ENCODE results near the gene HS3ST4. TPM values are rescaled to one million over a fixed set of nuclear protein-coding genes. Genes with fewer than 3 reads are reported as not detected.

Gene HS3ST4
- polyA plus RNA-seq, 1 donor = not detected

DNA sequence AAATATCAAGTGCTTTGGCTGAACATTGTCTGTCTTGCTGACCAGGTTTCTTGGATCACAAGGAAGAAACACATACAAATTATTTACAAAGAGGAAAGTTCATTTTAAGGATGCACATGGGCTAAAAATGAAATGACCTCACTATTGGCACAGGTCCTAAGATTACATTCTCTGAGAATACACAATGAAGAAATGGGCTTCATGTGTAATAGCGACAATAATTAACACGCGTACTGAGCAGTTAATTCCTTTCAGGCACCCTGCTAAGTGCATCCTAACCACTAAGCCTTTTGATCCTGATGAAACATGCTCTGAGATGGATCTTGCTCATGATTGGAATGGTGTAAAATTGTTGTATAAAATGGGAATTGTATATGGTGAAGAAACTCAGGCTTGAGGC, 429.0 kb downstream of the HS3ST4 start:
- DNase-seq = no peak

DNA sequence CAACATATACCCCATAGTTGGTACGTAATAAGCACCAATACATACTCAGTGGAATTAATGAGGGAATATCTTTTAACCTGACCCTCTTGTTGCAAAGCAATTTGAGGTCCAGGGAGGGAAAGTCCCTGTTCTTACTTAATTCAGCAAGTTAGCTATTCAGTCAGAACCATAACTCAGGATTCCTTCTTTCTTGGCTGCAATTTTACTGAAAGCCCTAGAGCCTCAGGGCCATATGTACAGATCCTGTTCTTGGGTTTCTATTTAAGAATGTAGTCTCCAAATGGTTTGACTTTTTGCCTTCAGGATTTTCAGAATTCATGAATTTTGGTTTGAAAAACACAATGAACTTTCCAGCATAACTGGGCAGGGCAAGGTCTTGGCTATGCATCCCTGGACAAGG, 436.5 kb downstream of the HS3ST4 start:
- no peak for DNase-seq

DNA sequence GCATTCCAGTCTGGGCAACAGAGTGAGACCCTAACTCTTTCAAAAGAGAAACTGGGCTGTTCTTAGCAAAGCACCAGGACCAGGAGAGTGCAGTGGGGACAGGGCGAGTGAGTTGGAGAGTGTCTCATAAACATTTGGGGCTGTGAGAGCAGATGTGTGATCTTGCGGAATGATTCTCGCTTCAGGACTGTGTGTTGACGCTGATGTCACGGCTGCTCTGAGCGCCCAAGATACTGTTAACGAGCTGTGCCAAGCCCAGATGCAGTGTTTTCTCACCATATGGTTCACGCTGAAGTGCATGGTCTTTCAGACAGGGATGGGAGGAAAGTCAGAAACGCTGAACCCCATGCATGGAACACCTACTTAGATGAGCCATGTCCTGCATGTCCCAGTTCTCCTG, 438.2 kb downstream of the HS3ST4 start:
- DNase-seq = no peak

DNA sequence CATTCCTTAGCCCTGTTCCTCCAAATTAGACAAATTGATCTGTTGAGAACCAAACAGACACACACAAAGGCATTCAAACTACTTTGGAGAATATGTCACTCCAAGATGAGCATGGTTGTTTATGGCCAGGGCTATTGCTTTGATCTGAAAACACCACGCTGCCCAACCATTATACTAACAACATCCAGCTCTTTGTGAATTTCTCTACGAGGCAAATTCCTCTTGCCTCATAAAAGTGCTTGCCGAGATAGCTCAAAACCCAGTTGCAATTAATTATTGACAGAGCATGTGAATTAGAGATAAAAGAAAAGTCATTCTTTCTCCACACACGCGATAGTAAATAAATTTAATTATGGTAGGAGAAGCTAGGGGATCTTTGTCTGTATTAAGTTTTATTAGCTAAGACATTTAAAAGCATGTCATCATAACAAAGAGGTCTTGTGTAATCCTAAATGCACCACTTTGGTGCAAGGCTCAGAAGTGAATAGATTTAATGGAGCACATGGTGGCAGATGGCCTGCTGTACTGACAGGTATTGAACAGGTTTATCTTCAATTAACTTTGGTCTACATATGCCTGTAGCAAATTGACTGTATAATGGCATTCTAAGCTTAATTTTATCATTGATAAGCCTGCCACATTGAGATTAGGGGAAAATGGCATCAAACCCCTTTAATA, 441.8 kb downstream of the HS3ST4 start:
- DNase-seq = no peak

DNA sequence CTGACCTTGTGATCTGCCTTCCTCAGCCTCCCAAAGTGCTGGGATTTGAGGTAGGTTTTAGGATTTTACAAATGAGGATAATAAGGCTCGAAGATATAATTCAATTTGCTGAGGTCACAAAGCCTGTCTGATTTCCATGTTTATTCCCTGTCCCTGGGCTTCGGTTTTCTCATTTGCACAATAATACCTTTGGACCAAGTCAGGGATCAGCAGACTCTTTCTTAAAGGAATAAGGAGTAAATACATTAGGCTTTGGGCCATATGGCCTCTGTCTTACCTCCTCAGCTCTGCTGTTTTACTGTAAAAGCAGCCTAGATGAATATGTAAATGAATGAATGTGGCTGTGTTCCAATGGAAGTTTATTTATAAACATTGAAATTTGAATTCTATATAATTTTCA, 442.8 kb downstream of the HS3ST4 start:
- no peak for DNase-seq

DNA sequence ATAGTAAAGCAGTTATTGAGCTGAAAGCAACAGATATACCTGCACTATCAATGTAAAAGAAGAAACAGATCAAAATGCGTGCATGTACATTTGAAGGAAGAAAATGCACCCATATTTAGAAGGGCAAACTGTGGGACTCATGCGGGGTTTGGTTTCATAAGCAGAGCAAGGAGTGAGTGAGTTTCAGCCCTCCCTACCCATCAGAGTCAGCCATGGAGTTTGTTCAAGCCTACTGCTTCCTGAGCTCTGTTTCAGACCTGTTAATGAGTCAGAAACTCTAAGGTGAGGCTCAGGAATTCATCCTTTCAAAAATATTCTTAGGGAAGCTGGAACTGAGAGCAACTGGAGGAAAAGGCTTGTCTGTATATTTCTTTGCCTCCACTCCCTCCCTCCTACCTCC, 446.2 kb downstream of the HS3ST4 start:
- no peak for DNase-seq

DNA sequence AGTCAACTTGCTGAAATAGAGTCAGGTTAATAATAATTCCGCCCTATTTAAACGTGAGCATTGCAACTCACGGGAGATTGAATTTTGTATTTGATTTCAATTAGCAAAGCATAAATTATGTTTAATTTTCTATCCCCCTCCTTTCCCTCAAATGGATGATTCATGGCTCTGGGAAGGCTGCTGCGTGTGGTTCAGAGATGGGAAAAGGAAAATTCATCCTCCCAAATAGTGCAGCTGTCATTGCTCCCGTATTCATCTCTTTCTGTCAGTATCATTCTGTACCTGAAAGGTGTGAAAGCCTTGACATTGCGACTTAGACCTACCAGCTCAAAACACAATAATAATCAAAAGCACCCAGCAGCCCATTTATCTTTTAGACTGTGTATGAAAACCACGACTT, 447.3 kb downstream of the HS3ST4 start:
- no peak for DNase-seq

DNA sequence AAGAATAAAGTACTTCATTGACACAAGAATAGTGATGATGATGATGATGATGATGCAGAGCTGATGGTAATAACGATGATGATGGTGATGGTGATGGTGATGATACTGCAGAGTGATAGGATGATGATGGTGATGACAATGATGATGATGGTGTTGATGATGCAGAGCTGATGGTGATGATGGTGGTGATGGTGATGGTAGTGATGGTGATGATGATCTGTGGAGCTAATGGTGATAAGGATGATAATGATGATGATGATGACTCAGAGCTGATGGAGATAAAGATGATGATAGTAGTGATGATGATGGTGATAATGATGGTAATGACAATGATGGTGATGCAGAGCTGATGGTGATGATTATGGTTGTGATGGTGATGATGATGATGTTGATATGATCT, 448.1 kb downstream of the HS3ST4 start:
- DNase-seq = no peak

DNA sequence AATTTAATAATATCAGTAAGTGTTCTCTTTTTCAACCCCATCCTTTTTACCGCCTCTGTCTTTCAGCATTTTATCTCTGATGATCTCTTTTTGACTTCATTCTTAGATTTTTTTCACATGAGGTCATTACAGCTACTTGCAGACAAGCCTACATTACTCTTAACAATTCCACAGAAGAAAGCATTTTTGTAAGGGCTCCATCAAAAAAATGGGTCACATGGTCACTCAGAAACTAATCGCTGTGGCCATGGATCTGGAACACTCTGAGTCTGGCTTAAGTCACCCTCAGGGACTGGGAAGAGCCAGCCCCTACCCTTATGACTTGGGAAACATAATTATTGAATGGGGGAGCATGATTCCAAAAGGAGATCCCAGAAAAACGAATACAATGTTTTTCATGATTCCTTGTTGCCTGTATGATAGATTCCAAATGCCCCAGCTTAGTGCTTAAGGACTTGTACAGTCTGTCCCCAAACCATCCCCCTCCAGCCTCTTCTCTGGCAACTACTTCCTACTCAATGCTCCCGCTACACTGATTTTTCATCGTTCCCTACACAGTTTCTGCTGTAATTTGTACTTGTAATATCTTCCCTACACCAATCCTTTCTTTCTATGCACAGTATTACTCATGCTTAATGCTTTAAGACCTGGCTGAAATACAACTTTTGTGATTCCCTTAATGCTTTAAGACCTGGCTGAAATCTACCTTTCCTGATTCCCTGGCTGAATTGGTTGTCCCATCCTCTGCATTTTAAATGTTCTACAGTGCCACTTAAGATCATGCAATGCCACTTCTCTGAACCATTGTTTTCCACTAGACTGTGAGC, 457.8 kb downstream of the HS3ST4 start:
- peak; percentile 11 for DNase-seq

DNA sequence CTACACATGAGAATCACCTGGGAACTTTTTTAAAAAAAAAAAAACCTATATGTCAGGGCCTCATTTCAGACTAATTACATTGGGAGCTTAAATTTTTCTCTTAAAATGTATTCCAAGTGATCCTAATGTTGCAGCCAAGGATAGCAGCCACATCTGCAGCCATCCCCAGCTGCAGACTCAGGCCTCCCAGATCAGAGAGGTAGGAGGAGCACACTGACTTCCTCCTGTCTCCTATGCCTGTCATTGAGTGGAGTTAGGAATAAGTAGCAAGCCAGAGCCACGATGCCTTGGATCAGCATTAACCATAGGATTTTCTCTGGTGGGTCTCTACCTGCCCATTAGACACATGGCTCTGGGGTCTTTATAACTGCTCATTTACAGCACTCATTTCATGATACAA, 463.5 kb downstream of the HS3ST4 start:
- no peak for DNase-seq

DNA sequence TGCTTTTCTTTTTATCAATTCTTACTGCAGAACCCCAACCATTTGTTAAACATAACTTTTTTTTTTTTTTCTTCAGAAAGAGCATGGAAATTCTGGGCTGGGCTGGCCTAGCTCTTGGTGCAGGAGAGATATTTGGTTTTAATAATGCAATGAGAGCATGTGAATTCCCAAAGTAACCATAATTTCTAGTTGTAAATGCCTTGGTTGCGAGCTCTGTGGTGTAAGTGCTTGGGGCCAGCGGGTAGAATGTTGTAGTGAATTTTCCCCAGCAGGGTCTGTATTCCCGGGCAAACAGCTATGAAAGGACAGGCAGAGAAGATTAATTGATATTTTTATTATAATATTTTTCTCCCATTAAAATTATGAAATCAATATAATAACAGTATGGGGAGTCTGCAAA, 465.6 kb downstream of the HS3ST4 start:
- DNase-seq = no peak

DNA sequence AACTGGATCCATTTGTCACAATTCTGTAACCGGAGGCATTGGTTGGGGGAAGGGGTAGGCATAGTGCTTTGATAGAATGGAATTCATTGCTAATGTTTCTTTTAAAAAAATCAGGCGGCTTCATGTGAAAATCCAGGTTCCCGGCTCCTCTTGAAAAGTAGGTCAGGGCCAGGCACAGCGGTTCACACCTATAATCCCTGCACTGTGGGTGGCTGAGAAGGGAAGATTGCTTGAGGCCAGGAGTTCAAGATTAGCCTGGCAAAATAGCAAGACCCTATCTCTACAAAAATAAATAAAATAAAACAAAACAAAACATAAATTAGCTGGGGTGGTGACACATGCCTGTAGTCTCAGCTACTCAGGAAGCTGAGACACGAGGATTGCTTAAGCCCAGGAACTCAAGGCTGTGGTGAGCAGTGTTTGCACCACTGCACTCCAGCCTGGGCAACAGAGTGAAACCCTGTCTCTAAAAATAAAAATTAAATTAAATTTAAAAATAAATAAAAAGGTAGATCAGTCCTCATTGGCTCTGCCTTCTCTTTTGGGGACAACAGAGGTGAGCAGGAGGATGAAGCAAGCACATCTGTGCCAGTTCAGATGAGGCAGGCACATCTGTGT, 466.5 kb downstream of the HS3ST4 start:
- DNase-seq = no peak

DNA sequence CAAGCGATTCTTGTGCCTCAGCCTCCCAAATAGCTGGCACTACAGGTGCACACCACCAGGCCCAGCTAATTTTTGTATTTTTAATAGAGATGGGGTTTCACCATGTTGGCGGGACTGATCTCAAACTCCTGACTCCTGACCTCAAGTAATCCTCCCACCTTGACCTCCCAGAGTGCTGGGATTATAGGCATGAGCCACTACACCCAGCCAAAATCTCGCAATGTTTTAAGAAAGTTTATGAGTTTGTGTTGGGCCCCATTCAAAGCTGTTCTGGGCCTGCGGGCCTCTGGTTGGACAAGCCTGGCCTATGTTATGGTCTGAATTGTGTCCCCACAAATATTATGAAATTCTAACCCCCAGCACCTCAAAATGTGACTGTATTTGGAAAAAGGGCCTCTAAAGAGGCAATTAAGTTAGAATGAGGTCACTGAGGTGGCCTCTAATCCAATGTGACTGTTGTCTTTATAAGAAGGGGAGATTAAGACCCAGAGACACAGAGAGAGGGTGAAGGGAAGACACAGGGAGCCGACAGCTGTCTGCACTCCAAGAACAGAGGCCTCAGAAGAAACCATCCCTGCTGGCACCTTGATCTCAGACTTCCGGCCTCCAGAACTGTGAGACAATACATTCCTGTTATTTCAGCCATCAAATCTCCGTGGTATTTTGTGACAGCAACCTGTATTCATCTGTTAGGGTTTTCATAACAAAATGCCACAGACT, 469.9 kb downstream of the HS3ST4 start:
- no peak for DNase-seq

DNA sequence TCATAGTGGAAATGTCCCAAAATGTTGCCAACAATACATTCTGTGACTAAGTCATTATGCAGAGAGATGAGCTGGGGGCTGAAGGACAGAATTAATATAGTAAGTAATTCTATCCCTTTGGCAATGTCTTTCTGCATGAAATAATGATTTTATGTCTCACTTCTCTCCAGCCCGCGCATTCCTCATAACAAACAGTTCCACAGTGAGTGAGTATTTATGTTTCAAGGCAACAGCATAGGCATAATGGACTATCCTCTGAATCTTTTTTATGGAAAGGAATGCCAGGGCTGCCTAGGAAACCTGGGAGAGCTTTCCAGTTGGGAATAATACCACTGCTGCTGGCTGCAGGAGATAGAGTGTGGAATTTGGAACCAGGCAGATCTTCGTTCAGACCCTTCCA, 477.7 kb downstream of the HS3ST4 start:
- DNase-seq = peak; percentile 68

DNA sequence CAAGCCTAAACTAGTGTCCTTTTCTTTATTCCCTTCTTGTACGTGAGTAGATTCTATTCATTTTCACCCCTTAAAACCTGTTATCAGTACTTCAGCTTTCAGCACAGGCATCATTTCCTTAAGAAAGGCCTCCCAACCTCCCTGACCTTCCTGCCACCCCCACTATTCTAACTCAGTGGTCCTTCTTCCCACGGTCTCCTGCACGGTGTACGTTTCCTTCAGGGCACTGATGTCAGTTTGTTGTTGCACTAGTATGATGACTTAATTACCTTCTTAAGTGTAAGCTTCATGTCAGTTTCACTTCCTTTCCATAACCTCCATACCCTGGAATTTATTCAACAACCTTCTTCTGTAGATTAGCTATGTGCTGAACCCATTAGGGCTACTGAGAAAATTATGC, 484.2 kb downstream of the HS3ST4 start:
- no peak for DNase-seq

DNA sequence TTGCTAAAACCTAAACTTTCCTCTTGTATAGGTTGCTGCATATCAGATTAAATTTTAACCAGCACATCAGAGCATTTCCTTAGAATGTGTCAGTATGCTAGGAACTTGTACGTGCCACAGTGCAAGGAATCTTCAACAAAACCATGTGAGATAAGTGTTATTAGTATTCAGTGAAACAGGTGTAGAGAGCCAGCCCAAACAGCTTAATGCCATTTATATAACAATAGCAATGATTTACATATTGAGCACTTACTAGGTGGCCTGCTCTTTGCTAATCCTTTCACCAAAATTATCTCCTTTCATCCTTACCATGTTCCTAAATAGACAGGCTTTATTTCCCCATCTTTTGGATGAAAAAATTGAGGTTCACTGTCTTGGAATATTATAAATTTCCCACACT, 485.7 kb downstream of the HS3ST4 start:
- no peak for DNase-seq

DNA sequence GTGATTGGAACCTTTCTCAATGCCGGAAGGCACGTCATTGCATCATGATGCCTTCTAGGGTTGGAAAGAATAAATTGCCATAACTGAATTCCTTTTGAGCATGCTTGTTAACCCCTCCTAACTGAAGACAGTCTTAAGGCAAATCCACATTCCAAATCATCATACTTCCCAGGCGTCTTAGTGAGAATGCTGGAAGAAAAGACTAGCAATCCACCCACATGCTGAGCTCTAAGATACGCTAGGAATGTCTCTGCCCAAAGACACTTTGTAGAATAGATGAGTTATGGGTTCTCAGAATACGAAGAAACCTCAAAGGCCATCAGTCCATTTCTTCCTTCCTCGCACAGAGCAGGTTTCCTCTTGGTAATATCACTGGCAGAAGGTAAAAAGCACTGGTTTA, 486.5 kb downstream of the HS3ST4 start:
- DNase-seq = no peak

DNA sequence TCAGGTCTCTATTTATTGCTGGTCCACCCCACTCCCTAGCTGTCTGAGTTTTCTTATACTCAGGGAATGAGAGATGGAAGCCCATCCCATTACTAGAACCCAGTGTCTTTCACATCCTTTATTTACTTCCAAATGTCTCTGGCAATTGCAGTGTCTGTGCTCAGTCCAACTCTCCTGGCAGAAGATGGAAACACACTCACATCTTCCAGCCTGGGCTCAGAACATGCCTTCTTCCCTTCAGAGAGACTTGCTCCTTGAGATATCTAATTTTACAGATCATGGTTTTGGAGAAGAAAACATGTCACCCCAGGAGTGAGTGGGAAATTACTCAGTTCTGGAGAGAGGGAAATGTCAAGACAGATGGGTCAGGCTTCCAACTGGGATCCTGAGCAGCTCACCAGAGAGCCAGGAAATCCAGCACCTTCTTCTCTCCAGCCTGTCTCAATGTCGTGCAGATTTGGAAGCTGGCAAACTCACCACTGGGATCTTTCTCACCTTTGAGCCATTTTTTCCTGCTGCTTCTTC, 494.4 kb downstream of the HS3ST4 start:
- DNase-seq = no peak
